ENCODE data around the gene NUMBL. TPM values are rescaled to one million over a fixed set of nuclear protein-coding genes. Genes with fewer than 3 reads are reported as not detected.

NUMBL gene
- total and polyA plus RNA-seq, 9 of the 15 experiments (the other 6 are each of a cell fraction or from before 2014, with no cell fraction given) = 0.39 to 38.6 (median 6.6) TPM

DNA sequence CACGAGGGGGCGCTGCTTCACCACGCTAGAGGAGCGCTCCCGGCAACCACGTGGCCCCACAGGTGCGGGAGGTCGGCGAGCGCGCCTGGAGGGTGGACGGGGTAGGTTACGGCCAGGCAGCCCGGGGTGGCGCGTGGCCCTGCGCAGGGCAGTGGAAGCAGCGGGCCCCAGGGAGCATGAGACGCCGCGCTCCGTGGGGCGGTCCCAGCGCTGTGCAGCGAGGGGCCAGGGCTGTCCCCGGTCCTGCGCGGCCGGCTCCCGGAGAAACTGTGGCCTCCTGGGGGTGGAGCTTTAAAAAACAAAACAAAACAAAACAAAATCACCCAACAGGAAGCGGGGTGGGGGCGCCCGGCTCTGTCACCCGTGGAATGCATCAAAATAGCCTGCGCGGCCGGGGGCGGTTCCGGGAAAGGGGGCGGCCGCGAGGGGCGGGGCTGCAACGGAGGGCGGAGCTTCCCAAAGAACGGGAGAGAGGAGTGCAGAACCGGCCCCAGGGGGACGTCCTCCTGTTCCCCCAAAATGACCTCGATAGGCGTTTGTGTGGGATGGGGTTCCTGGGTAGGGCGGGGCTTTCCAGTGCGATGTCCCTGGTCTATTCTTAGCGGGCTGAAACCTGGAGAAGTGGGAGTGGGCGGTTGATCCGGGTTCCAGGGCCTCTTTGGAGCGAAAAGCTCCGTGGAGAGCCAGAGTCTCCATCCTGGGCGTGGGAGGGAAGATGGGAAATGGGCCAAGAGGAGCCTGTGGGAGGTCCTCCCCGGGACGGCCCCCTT is 27.3 kb downstream of the NUMBL start (continued):
- TF ChIP-seq, protein P1, sequence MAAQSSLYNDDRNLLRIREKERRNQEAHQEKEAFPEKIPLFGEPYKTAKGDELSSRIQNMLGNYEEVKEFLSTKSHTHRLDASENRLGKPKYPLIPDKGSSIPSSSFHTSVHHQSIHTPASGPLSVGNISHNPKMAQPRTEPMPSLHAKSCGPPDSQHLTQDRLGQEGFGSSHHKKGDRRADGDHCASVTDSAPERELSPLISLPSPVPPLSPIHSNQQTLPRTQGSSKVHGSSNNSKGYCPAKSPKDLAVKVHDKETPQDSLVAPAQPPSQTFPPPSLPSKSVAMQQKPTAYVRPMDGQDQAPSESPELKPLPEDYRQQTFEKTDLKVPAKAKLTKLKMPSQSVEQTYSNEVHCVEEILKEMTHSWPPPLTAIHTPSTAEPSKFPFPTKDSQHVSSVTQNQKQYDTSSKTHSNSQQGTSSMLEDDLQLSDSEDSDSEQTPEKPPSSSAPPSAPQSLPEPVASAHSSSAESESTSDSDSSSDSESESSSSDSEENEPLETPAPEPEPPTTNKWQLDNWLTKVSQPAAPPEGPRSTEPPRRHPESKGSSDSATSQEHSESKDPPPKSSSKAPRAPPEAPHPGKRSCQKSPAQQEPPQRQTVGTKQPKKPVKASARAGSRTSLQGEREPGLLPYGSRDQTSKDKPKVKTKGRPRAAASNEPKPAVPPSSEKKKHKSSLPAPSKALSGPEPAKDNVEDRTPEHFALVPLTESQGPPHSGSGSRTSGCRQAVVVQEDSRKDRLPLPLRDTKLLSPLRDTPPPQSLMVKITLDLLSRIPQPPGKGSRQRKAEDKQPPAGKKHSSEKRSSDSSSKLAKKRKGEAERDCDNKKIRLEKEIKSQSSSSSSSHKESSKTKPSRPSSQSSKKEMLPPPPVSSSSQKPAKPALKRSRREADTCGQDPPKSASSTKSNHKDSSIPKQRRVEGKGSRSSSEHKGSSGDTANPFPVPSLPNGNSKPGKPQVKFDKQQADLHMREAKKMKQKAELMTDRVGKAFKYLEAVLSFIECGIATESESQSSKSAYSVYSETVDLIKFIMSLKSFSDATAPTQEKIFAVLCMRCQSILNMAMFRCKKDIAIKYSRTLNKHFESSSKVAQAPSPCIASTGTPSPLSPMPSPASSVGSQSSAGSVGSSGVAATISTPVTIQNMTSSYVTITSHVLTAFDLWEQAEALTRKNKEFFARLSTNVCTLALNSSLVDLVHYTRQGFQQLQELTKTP (IDR thresholded peaks at IDR 0.05; ENCODE audit: low read depth in 1 of 2, partially characterized antibody in 2 of 2) = no peak
- TF ChIP-seq KLF1 (tag; IDR thresholded peaks at IDR 0.05) (no peak), ARID1B (IDR thresholded peaks at IDR 0.05) (no peak), ZC3H8 (IDR thresholded peaks at IDR 0.05) (no peak), MCM3 (IDR thresholded peaks at IDR 0.05) (no peak), MEF2A (IDR thresholded peaks at IDR 0.05; ENCODE audit: control insufficient read depth, low read depth, low read length) (no peak), ZBTB1 (CRISPR knock-in tag; IDR thresholded peaks at IDR 0.05; ENCODE audit: borderline replicate concordance, low read depth) (no peak), ILF3 (IDR thresholded peaks at IDR 0.05; ENCODE audit: borderline replicate concordance) (no peak), RHOXF2B (CRISPR knock-in tag; conservative IDR thresholded peaks at IDR 0.05) (no peak), MXI1 (IDR thresholded peaks at IDR 0.05; ENCODE audit: low read depth, low read length) (peak; percentile 86), TAF1 (IDR thresholded peaks at IDR 0.05; ENCODE audit: control insufficient read depth, extremely low read depth, insufficient read depth, low read length, severe bottlenecking) (peak; percentile 44)
- TF ChIP-seq, protein P2, sequence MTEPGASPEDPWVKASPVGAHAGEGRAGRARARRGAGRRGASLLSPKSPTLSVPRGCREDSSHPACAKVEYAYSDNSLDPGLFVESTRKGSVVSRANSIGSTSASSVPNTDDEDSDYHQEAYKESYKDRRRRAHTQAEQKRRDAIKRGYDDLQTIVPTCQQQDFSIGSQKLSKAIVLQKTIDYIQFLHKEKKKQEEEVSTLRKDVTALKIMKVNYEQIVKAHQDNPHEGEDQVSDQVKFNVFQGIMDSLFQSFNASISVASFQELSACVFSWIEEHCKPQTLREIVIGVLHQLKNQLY (CRISPR knock-in tag; conservative IDR thresholded peaks at IDR 0.05) = 0 out of 4 replicates have a peak, but pooled peaks of 1 of the 2 experiments have one; percentile 52
- TF ChIP-seq, protein P3, sequence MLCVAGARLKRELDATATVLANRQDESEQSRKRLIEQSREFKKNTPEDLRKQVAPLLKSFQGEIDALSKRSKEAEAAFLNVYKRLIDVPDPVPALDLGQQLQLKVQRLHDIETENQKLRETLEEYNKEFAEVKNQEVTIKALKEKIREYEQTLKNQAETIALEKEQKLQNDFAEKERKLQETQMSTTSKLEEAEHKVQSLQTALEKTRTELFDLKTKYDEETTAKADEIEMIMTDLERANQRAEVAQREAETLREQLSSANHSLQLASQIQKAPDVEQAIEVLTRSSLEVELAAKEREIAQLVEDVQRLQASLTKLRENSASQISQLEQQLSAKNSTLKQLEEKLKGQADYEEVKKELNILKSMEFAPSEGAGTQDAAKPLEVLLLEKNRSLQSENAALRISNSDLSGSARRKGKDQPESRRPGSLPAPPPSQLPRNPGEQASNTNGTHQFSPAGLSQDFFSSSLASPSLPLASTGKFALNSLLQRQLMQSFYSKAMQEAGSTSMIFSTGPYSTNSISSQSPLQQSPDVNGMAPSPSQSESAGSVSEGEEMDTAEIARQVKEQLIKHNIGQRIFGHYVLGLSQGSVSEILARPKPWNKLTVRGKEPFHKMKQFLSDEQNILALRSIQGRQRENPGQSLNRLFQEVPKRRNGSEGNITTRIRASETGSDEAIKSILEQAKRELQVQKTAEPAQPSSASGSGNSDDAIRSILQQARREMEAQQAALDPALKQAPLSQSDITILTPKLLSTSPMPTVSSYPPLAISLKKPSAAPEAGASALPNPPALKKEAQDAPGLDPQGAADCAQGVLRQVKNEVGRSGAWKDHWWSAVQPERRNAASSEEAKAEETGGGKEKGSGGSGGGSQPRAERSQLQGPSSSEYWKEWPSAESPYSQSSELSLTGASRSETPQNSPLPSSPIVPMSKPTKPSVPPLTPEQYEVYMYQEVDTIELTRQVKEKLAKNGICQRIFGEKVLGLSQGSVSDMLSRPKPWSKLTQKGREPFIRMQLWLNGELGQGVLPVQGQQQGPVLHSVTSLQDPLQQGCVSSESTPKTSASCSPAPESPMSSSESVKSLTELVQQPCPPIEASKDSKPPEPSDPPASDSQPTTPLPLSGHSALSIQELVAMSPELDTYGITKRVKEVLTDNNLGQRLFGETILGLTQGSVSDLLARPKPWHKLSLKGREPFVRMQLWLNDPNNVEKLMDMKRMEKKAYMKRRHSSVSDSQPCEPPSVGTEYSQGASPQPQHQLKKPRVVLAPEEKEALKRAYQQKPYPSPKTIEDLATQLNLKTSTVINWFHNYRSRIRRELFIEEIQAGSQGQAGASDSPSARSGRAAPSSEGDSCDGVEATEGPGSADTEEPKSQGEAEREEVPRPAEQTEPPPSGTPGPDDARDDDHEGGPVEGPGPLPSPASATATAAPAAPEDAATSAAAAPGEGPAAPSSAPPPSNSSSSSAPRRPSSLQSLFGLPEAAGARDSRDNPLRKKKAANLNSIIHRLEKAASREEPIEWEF (CRISPR knock-in tag; IDR thresholded peaks at IDR 0.05) = no peak
- TF ChIP-seq, protein P4, sequence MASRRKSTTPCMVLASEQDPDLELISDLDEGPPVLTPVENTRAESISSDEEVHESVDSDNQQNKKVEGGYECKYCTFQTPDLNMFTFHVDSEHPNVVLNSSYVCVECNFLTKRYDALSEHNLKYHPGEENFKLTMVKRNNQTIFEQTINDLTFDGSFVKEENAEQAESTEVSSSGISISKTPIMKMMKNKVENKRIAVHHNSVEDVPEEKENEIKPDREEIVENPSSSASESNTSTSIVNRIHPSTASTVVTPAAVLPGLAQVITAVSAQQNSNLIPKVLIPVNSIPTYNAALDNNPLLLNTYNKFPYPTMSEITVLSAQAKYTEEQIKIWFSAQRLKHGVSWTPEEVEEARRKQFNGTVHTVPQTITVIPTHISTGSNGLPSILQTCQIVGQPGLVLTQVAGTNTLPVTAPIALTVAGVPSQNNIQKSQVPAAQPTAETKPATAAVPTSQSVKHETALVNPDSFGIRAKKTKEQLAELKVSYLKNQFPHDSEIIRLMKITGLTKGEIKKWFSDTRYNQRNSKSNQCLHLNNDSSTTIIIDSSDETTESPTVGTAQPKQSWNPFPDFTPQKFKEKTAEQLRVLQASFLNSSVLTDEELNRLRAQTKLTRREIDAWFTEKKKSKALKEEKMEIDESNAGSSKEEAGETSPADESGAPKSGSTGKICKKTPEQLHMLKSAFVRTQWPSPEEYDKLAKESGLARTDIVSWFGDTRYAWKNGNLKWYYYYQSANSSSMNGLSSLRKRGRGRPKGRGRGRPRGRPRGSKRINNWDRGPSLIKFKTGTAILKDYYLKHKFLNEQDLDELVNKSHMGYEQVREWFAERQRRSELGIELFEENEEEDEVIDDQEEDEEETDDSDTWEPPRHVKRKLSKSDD (conservative IDR thresholded peaks at IDR 0.05; ENCODE audit: low read length) = no peak

All from K562 (cell line).